ENCODE results near the gene GPHN. TPM values are rescaled to one million over a fixed set of nuclear protein-coding genes. Genes with fewer than 3 reads are reported as not detected.

GPHN gene
- total and polyA plus RNA-seq, 2 donors (not counting 3 experiments of a cell fraction or from before 2014, with no cell fraction given) = 5.1 to 23.2 TPM

DNA sequence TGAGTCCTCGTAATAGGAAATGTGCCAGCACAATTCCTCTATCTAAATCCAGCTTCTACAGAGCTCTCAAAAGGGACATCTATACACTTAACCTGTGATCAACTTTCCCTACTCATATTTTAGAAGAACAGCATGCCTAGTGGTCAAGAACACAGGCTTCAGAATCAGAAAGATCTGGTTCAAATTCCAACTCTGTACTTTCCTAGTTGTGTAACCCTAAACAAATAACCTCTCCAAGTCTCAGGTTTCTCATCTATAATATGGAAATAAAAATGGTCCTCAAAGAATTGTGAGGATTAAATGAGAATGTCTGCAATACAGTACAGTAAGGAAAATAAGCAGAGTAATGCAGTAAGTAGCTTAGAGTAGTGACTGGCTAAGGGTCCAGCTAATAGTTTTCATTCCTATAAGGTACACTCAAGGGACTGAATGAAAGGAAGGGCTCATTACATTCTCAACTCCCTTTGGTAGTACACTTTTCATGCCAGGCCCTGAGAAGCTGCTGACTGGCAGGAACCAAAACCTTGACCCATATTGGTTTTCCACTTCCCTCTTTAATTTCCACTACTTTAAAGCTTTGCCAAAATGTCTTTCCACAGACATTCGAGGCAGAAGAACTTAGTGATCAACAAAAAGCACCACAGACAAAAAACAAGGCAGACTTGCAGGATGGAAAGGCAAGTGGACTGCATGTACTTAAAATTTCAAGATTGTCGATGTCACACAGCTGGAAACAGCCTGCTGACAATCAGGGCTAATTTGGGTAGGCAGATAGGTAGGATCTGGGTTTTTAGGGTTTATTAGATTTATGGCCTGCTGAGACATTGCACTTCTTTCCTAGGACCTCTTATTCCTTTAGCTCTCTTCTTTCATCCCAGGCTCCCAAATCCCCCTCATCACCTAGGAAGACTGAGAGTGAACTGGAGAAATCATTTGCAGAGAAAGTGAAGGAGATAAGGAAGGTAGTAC is 17.5 kb upstream of the GPHN start:
- Histone ChIP-seq H3K79me2 (ENCODE audit: control insufficient read depth, insufficient read depth, low read length) (no peaks in the 10 kb centered on the region), H3K27ac (ENCODE audit: insufficient read depth, low read depth, low read length) (no peak overlapping the region), H3K9ac (replicated peaks; ENCODE audit: extremely low read depth, insufficient read depth, low read length) (no peak overlapping the region), H3K4me2 (ENCODE audit: insufficient read depth, low read length) (no peak overlapping the region), H3K9me3 (replicated peaks; ENCODE audit: control insufficient read depth, insufficient read depth, low read length) (no peaks in the 10 kb centered on the region), H3K9me1 (replicated peaks; ENCODE audit: control insufficient read depth, extremely low read depth, insufficient read depth, low read length) (no peaks in the 10 kb centered on the region), H3K4me3 (replicated peaks in 1 of 3; ENCODE audit: insufficient read depth in 1 of 3, low read depth in 1 of 3, low read length in 3 of 3) (no peak overlapping the region), H3K36me3 (ENCODE audit: control insufficient read depth in 2 of 2, extremely low read depth in 1 of 2, insufficient read depth in 2 of 2, low read length in 2 of 2) (no peaks in the 10 kb centered on the region), H2AFZ (ENCODE audit: low read depth, low read length) (no peak overlapping the region), H3K4me1 (ENCODE audit: control insufficient read depth, extremely low read depth, insufficient read depth, low read length) (no peaks in the 10 kb centered on the region), H4K20me1 (replicated peaks; ENCODE audit: control insufficient read depth, extremely low read depth, insufficient read depth, low read length) (no peaks in the 10 kb centered on the region), H3K27me3 (ENCODE audit: control insufficient read depth in 2 of 2, insufficient read depth in 2 of 2, low read length in 2 of 2) (no peaks in the 10 kb centered on the region)
- TF ChIP-seq POLR2AphosphoS5 (IDR thresholded peaks at IDR 0.05; ENCODE audit: insufficient read depth, low read depth, low read length) (no peak), MYC (IDR thresholded peaks at IDR 0.05; ENCODE audit: low read depth, low read length) (no peak), EZH2 (IDR thresholded peaks at IDR 0.05; ENCODE audit: borderline replicate concordance, low read depth, low read length, severe bottlenecking) (no peak), JUN (IDR thresholded peaks at IDR 0.05; ENCODE audit: borderline replicate concordance, insufficient read depth, insufficient read length, low read depth) (no peak), POLR2A (IDR thresholded peaks at IDR 0.05; ENCODE audit: low read depth, low read length) (no peak), FOS (IDR thresholded peaks at IDR 0.05; ENCODE audit: borderline replicate concordance, insufficient read depth, low read length) (no peak), GATA2 (IDR thresholded peaks at IDR 0.05; ENCODE audit: insufficient read depth, insufficient read length, low read depth, low read length) (no peak)
- TF ChIP-seq, protein P1, sequence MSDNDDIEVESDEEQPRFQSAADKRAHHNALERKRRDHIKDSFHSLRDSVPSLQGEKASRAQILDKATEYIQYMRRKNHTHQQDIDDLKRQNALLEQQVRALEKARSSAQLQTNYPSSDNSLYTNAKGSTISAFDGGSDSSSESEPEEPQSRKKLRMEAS (IDR thresholded peaks at IDR 0.05; ENCODE audit: insufficient read depth, insufficient read length) = no peak
- TF ChIP-seq, protein P2, sequence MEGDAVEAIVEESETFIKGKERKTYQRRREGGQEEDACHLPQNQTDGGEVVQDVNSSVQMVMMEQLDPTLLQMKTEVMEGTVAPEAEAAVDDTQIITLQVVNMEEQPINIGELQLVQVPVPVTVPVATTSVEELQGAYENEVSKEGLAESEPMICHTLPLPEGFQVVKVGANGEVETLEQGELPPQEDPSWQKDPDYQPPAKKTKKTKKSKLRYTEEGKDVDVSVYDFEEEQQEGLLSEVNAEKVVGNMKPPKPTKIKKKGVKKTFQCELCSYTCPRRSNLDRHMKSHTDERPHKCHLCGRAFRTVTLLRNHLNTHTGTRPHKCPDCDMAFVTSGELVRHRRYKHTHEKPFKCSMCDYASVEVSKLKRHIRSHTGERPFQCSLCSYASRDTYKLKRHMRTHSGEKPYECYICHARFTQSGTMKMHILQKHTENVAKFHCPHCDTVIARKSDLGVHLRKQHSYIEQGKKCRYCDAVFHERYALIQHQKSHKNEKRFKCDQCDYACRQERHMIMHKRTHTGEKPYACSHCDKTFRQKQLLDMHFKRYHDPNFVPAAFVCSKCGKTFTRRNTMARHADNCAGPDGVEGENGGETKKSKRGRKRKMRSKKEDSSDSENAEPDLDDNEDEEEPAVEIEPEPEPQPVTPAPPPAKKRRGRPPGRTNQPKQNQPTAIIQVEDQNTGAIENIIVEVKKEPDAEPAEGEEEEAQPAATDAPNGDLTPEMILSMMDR (IDR thresholded peaks at IDR 0.05; ENCODE audit: extremely low read depth in 1 of 2, insufficient read depth in 1 of 2, low read depth in 1 of 2, low read length in 2 of 2) = no peak
- POLR2A ChIA-PET = no interaction called here
- CTCF ChIA-PET = no interaction called here
- no TSS peak for BruUV-seq (replicated peaks)
- DNase-seq (ENCODE audit: low read depth, low spot score) (no peak), FAIRE-seq (no peak)
- intact Hi-C loops (cut with micrococcal nuclease) = loop anchor here (10.0 kb wide), 1 partner anchor 1214 kb away; the partner anchor contains the start of gene RDH12
- dilution Hi-C loops (cut with MboI; ENCODE audit: extremely low pct_ligation_motif_present, low sequenced_read_pairs) = no loop called here
